GM19238 (cell line): ENCODE data around the gene CCSER2.
"Not testable (repeated sequence)": the region's sequence is repeated elsewhere in the genome, so short reads cannot be mapped to it uniquely, and the experiment has no call there.

Experiments
- DNase-seq: peaks from one replicate; pipeline ENCODE4 v3.0.0; 2011; ENCODE audit warnings: low spot score; ENCODE audit not compliant: insufficient read length

The CCSER2 gene

DNA sequence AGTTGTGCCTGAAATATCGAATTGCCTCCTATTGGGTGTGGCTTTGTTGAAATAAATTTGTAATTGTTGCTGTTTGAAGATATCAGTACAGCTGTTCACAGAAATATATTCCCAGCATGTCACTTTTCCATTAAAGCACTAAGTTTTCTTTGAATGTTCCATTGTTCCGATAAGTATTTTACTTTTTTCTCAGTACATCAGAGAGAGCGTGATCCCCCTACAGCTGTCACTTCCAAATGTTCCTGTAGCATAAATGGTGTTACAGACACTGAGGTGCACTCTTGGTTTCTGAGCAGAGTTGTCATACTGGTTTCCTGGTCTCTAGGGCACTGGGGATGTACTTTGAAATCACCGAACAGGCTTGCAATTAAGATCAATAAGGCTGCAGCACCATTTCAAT lies 189.2 kb downstream of the CCSER2 start:
- DNase-seq, result no peak

DNA sequence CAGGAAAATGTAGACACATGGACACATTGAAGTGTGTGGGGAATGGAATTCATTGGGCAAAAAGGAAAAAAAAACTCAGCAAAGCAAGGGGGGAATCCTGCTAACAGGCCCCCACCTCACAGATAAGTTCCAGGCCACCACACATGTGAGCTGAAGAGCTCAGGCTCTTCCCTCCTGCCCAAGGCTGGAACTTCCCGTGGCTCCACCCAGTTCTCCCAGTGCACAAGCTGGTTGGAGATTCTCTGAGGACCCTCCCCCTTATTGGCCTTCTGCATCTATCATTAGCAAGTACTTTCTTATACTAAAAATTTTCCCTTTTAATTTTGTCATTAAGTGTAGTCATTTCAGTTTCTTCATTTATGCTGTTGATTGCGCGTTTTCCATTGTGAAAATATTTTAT lies 190.8 kb downstream of the CCSER2 start:
- DNase-seq, result no peak

GRCh38 chr10:84521013-84521412 lies 192.6 kb downstream of the CCSER2 start:
- no peak for DNase-seq

DNA sequence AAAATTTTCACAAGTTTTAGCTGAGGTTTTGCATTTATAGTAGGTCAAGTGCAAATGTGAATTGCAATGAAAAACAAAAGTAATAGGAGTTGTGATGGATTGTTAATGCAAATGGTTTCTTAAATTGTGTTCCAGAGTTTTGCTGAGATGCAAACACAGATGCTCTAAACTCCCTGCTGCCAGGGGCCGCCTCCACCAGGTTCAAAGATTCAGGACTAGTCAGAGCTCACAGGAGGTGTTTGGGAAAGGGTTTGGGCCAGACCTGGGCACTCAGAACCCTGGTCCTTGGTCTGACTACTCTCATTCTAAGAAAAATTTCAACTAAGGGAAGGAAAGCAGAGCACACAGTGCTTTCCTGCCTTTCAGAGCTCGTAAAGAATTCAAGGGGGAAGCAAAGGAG lies 193.1 kb downstream of the CCSER2 start:
- no peak for DNase-seq

- no peak for DNase-seq
Measured at GRCh38 chr10:84522612-84523462, 194.4 kb downstream of the CCSER2 start.

DNA sequence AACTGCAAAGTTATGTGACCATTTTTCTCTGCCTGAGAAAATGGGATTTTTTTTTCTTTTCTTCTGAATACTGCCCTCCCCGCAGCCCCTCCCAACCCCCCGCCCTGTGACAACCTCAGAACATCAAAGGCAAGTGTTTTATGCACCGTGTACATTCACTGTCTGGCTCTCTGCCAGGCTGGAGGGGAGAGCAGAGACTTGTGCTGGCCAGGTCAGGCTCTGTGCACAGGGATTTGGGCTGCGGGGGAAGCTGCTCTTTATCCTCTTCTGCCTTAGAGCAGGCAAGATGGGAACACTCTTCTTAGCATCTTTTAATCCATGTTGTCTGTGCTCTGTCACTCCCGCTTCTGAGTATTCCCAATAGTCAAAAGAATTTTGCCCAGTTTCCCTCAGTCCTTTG lies 195.1 kb downstream of the CCSER2 start:
- no peak for DNase-seq

GRCh38 chr10:84524435-84524834 lies 196.0 kb downstream of the CCSER2 start:
- DNase-seq, result no peak

GRCh38 chr10:84525120-84525806 lies 196.9 kb downstream of the CCSER2 start:
- DNase-seq, result no peak

GRCh38 chr10:84525807-84526182 lies 197.4 kb downstream of the CCSER2 start:
- not testable (repeated sequence) for DNase-seq

DNA sequence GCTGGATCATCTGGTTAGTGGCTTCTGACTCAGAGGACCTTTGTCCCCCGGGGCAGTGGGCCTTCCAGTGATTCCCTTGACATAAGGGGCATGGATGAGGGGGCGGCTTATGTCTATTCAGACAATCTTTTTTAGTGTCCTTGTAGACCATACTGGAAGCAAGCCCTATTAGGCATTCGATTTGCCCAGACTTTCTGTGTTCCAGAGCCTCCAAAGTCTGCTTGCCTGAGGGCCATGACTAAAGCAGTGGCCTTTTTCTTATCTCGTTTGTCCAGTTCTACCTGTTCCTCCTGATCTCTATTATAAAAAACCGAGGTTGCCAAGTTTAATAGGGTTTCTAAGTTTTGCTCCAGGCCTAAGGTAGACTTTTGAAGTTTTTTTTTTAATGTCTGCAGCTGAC lies 199.0 kb downstream of the CCSER2 start:
- DNase-seq, result not testable (repeated sequence)

DNA sequence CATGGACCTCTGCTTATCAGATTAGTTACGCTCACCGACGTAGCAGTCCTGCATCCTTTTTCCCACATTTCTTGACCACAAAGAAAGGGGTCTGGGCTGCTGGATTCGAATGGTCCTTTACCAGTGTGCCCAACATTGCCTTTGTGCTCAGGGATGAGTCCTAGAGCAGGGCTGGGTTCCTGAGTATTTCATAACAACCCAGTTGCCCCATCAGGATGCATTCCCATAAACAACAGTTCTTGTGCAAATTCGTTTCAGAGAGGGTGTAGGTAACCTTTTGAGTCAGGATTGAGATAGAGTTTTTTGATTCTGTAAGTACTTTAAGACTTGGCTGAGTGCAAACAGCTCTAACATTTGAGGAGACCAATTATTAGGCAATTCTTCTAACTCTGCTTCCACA lies 200.1 kb downstream of the CCSER2 start:
- not testable (repeated sequence) for DNase-seq

GRCh38 chr10:84530724-84531325 lies 202.4 kb downstream of the CCSER2 start:
- DNase-seq, result no peak

GRCh38 chr10:84531396-84531795 lies 203.0 kb downstream of the CCSER2 start:
- no peak for DNase-seq

- DNase-seq, result no peak
Measured at GRCh38 chr10:84534168-84534567, 205.8 kb downstream of the CCSER2 start.

GRCh38 chr10:84537447-84537931 lies 209.1 kb downstream of the CCSER2 start:
- DNase-seq, result peak; percentile 40

GRCh38 chr10:84538036-84538435 lies 209.6 kb downstream of the CCSER2 start:
- DNase-seq, result no peak

- no peak for DNase-seq
Measured at GRCh38 chr10:84539216-84539615, 210.8 kb downstream of the CCSER2 start.

DNA sequence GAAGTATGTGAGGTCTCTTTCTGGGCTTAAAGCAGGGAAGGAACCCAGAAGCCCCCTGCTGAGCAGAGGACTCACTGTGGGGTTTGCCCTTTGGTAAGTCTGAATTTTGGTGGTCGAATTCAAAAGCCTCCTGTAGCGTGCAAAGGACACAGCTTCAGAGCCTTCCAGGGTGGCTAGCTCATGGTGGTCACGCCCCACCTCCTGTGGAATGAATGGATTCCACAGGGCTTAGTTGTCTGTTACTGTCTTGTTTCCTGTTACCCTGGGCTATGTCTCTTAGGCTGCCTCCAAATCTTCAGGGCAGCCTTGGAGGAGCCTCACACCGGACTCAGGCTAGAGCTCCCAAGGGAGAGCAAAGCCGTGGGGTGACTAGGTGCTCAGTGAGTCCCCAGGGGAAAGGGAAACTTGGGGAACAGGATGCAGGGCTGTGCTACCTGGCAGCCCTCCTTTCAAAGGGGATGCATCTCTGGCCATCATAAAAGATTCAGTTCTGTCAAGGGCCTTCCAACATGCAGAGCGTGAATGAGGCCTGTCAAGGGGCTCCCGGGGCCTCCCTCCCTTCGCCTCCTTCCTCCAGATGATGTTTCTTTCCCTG lies 211.7 kb downstream of the CCSER2 start:
- no peak for DNase-seq

- peak; percentile 55 for DNase-seq
Measured at GRCh38 chr10:84540617-84541288, 212.4 kb downstream of the CCSER2 start.

DNA sequence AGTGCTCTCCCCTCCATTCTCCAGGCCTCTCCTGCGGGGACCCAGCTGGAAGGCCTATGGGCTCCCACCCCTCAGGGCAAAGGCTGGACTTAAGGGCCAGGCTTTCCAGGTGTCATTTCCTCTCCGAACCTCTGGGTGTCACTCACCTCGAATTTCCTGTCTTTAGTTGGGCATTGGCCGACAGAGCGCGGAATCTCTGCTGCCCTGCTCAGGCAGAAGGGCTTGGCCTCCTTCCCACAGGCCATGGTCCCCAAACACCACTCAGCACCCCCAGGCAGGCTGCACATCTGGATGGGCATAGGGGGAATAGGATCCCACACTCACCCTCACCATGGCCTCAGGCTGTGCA lies 212.9 kb downstream of the CCSER2 start:
- no peak for DNase-seq
